ENCODE measurements around the gene MRTFA. TPM values are rescaled to one million over a fixed set of nuclear protein-coding genes. Genes with fewer than 3 reads are reported as not detected.
"Not testable (repeated sequence)": the region's sequence is repeated elsewhere in the genome, so short reads cannot be mapped to it uniquely, and the experiment has no call there.

MRTFA gene
- total RNA-seq, 3 donors from 2014 or later (not counting 1 experiment from before 2014, with no cell fraction given), result 81.8 to 91.9 (median 83.5) TPM

DNA sequence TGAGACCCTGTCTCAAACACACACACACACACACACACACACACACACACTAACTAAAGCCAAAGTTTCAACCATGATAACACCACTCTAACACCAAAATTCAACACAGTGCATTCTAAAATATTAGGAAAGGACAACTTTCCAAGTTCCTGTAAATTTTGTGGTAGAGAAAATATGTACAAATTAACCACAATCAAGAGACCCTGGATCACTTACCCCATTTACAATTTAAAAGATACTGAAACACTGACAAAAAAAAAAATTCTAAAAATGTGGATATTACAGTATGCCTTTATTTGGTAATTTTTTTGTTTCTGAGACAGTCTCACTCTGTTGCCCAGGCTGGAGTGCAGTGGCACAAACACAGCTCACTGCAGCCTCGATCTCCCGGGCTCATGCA lies 9.7 kb downstream of the MRTFA start:
- Histone ChIP-seq H3K4me1 (ENCODE audit: control insufficient read depth, insufficient read depth, low read length) (peaks cover 5% of the 10 kb centered on the region), H3K27me3 (ENCODE audit: control insufficient read depth, insufficient read depth, low read length) (no peaks in the 10 kb centered on the region), H3K36me3 (ENCODE audit: control insufficient read depth, insufficient read depth, low read length) (no peaks in the 10 kb centered on the region), H3K27ac (ENCODE audit: low read length) (no peak overlapping the region), H3K4me3 (ENCODE audit: low read length) (no peak overlapping the region), H3K9me3 (ENCODE audit: control insufficient read depth, insufficient read depth, low read length) (peaks cover 3% of the 10 kb centered on the region)
- H3K4me1 Mint-ChIP-seq, result peaks cover 37 to 49% of the 10 kb centered on the region in 2 donors
- H3K4me3 Mint-ChIP-seq, result no peak overlapping the region
- no peak overlapping the region for H3K27ac Mint-ChIP-seq
- no peaks in the 10 kb centered on the region for H3K36me3 Mint-ChIP-seq
- peaks cover 0 to 6% of the 10 kb centered on the region in 2 donors for H3K9me3 Mint-ChIP-seq
- TF ChIP-seq CTCF (IDR thresholded peaks at IDR 0.05), result no peak
- WGBS (ENCODE audit: insufficient coverage), result 91% methylated on average over 2 of the region's 2 CpGs
- intact Hi-C loops (cut with micrococcal nuclease), result no loop called here
- no peak for DNase-seq
- no peak for ATAC-seq
- no peaks in the 10 kb centered on the region for H3K27me3 Mint-ChIP-seq (ENCODE audit: low read depth in 2 of 2)

DNA sequence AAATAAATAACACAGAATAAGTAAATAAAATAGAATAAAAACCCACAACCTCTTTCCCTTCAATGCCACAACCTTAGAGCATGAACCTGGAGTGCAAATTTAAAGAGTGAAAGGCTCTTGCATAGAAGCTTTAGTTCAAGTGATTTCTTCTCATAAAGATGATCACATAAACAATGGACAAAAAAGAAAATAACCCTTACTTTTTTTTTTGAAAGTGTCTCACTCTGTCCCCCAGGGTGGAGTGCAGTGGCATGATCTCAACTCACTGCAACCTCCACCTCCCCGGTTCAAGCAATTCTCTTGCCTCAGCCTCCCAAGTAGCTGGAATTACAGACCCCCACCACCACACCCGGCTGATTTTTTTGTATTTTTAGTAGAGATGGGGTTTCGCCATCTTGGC lies 10.7 kb downstream of the MRTFA start:
- H3K36me3 ChIP-seq (ENCODE audit: control insufficient read depth, insufficient read depth, low read length); H3K27ac ChIP-seq (ENCODE audit: low read length); H3K9me3 ChIP-seq (ENCODE audit: control insufficient read depth, insufficient read depth, low read length); H3K4me1 ChIP-seq (ENCODE audit: control insufficient read depth, insufficient read depth, low read length); H3K27ac Mint-ChIP-seq; H3K4me3 Mint-ChIP-seq; ATAC-seq; H3K27me3 ChIP-seq (ENCODE audit: control insufficient read depth, insufficient read depth, low read length); H3K4me3 ChIP-seq (ENCODE audit: low read length); intact Hi-C loops (cut with micrococcal nuclease); H3K27me3 Mint-ChIP-seq (ENCODE audit: low read depth in 2 of 2); DNase-seq; H3K36me3 Mint-ChIP-seq; H3K9me3 Mint-ChIP-seq: not testable (repeated sequence)
- H3K4me1 Mint-ChIP-seq, result peaks cover 37 to 48% of the 10 kb centered on the region in 2 donors
- WGBS (ENCODE audit: insufficient coverage), result 100% methylated on average over 2 of the region's 3 CpGs

GRCh38 chr22:40625281-40625680 lies 11.2 kb downstream of the MRTFA start:
- H3K36me3 Mint-ChIP-seq; intact Hi-C loops (cut with micrococcal nuclease); H3K9me3 Mint-ChIP-seq; DNase-seq; H3K27me3 ChIP-seq (ENCODE audit: control insufficient read depth, insufficient read depth, low read length); H3K36me3 ChIP-seq (ENCODE audit: control insufficient read depth, insufficient read depth, low read length); H3K27me3 Mint-ChIP-seq (ENCODE audit: low read depth in 2 of 2); H3K9me3 ChIP-seq (ENCODE audit: control insufficient read depth, insufficient read depth, low read length); H3K27ac Mint-ChIP-seq; H3K4me3 Mint-ChIP-seq; H3K4me1 ChIP-seq (ENCODE audit: control insufficient read depth, insufficient read depth, low read length); H3K4me3 ChIP-seq (ENCODE audit: low read length); H3K27ac ChIP-seq (ENCODE audit: low read length); ATAC-seq: not testable (repeated sequence)
- 96% methylated on average over 3 of the region's 3 CpGs for WGBS (ENCODE audit: insufficient coverage)
- H3K4me1 Mint-ChIP-seq, result peaks cover 41 to 52% of the 10 kb centered on the region in 2 donors

DNA sequence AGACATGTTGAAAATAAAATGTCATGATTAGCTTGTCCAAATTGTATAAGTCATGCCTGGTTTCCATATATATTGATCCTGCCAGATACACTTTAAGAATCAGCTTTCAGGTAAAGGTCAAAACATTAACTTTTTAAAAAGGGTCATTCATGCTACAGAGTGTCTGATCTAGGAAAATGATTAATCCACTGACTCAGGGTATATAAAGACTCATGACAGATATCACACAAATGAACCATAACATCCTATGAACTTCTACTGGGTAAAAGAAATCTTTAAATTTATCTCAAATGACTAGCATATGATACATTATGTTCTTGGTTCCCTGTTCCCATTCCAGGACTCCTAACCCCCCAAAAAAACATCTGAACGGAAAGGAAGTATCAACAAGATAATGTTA lies 11.7 kb downstream of the MRTFA start:
- H3K4me1 ChIP-seq (ENCODE audit: control insufficient read depth, insufficient read depth, low read length), result peaks cover 5% of the 10 kb centered on the region
- peaks cover 3% of the 10 kb centered on the region for H3K9me3 ChIP-seq (ENCODE audit: control insufficient read depth, insufficient read depth, low read length)
- Mint-ChIP-seq H3K36me3 (no peaks in the 10 kb centered on the region), H3K27me3 (ENCODE audit: low read depth in 2 of 2) (no peaks in the 10 kb centered on the region), H3K9me3 (peaks cover 0 to 7% of the 10 kb centered on the region in 2 donors), H3K4me3 (no peak overlapping the region), H3K27ac (no peak overlapping the region), H3K4me1 (peaks cover 41 to 52% of the 10 kb centered on the region in 2 donors)
- no peak for TF ChIP-seq CTCF (IDR thresholded peaks at IDR 0.05)
- DNase-seq (no peak), ATAC-seq (no peak)
- H3K27ac ChIP-seq (ENCODE audit: low read length), result no peak overlapping the region
- no peaks in the 10 kb centered on the region for H3K36me3 ChIP-seq (ENCODE audit: control insufficient read depth, insufficient read depth, low read length)
- intact Hi-C loops (cut with micrococcal nuclease), result no loop called here
- H3K27me3 ChIP-seq (ENCODE audit: control insufficient read depth, insufficient read depth, low read length), result no peaks in the 10 kb centered on the region
- no peak overlapping the region for H3K4me3 ChIP-seq (ENCODE audit: low read length)
- 100% methylated on average over 1 of the region's 1 CpG for WGBS (ENCODE audit: insufficient coverage)
